ENCODE measurements around the gene TTLL7. TPM values are rescaled to one million over a fixed set of nuclear protein-coding genes. Genes with fewer than 3 reads are reported as not detected.

TTLL7 gene
- total RNA-seq, 1 experiment from 2014 or later, result 2.6 TPM

- DNase-seq (ENCODE audit: low spot score), result no peak
Observed at GRCh38 chr1:83816836-83817235, 182.1 kb downstream of the TTLL7 start.

- no peak for DNase-seq (ENCODE audit: low spot score)
Observed at GRCh38 chr1:83815330-83815729, 183.6 kb downstream of the TTLL7 start.

Other genes starting within 250 kb of the TTLL7 start
- gene PRKACB, start 145.1 kb upstream of the TTLL7 start, total RNA-seq (2014; rRNA removed; shearing (Covaris generic)), result 0.51 and 0.86 TPM in 2 replicates

Data from HT-29 (cell line).